AG08396 (cell line): ENCODE measurements around the gene HOXA9.

Experiments used
- DNase-seq: peaks from one replicate; pipeline ENCODE4 v3.0.0; 2012; ENCODE audit warnings: low spot score, mixed read lengths

The HOXA9 gene

GRCh38 chr7:27124902-27125689 lies 40.2 kb downstream of the HOXA9 start:
- DNase-seq = no peak

GRCh38 chr7:27124096-27124901 lies 41.0 kb downstream of the HOXA9 start:
- peak; percentile 81 for DNase-seq

- no peak for DNase-seq
Observed at GRCh38 chr7:27123477-27124053, 41.8 kb downstream of the HOXA9 start.

GRCh38 chr7:27123007-27123476 lies 42.3 kb downstream of the HOXA9 start:
- DNase-seq = no peak

GRCh38 chr7:27122077-27122910 lies 43.0 kb downstream of the HOXA9 start:
- DNase-seq = no peak

GRCh38 chr7:27121684-27122076 lies 43.7 kb downstream of the HOXA9 start:
- DNase-seq = no peak

- DNase-seq = no peak
Observed at GRCh38 chr7:27119412-27119911, 45.9 kb downstream of the HOXA9 start.

- DNase-seq = no peak
Observed at GRCh38 chr7:27118580-27118979, 46.8 kb downstream of the HOXA9 start.

- no peak for DNase-seq
Observed at GRCh38 chr7:27117887-27118491, 47.3 kb downstream of the HOXA9 start.

- DNase-seq = no peak
Observed at GRCh38 chr7:27116962-27117886, 48.1 kb downstream of the HOXA9 start.

GRCh38 chr7:27116031-27116961 lies 49.0 kb downstream of the HOXA9 start:
- DNase-seq = no peak

- peak; percentile 82 for DNase-seq
Observed at GRCh38 chr7:27115221-27116026, 49.9 kb downstream of the HOXA9 start.

GRCh38 chr7:27114881-27115220 lies 50.5 kb downstream of the HOXA9 start:
- DNase-seq = no peak

- DNase-seq = peak; percentile 44
Observed at GRCh38 chr7:27113991-27114769, 51.2 kb downstream of the HOXA9 start.

- DNase-seq = peak; percentile 71
Observed at GRCh38 chr7:27112955-27113949, 52.1 kb downstream of the HOXA9 start.
